Stimulated activated CD8-positive, alpha-beta memory T cell treated with anti-CD3 and anti-CD28 coated beads, Interleukin-12 subunit alpha, Interleukin-12 subunit beta, amount 100 ng/mL, for 24 hours (primary cell): Measurements from ENCODE around the gene KIF13A.

ENCODE experiments used
- DNase-seq: peaks from one replicate; pipeline ENCODE4 v3.0.0-alpha.2; 2020; ENCODE audit errors: extremely low read depth

The KIF13A gene

DNA sequence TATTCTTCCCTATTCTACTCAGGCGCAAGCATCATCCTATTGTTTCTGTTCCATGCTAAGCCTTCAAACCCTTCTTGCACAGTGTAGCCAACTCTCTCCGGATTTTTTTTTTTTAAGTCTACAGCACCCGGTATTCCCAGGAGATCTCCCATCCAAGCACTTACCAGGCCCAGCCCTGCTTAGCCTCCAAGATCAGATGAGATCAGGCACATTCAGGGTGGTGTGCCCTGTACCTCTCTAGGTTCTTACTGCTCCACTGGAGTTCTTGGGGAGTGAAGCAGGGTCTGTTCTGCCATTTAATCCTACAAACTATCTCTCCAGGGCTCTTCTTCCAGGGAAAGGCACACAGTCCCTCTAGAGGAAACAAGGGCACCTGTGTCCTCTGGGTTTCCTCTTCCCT lies 265.8 kb downstream of the KIF13A start:
- DNase-seq, result no peak

DNA sequence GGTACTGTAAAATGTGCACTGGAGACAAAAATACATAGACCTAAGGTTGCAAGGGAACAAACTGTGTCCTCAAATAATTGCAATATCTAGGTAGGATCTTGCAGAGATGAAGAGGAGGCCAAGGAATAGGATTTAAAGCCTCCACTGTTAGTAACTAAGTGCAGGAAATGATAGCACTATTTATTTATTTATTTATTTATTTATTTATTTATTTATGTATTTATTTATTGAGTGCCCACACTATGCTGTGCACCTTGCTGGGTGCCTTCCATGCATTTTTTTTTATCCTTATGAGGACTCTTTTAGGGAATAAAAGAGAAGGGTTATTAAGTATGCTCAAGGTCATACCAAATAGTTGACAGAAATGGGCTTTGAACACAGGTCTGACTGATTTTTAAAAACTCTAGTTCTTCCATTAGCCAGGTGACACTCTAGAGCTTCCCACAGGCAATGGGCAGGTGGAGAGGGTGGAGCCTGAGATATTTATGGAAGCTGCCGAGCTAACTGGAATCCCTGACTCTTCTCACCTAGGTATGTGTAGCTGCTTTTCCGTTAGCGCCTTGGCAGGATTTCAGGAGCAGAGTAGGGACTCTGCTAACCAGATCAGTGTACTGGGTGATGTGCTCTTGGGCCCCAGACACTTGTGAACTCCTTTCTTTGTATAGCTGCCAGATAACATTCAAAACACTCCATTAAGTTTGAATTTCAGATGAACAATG lies 268.0 kb downstream of the KIF13A start:
- no peak for DNase-seq

DNA sequence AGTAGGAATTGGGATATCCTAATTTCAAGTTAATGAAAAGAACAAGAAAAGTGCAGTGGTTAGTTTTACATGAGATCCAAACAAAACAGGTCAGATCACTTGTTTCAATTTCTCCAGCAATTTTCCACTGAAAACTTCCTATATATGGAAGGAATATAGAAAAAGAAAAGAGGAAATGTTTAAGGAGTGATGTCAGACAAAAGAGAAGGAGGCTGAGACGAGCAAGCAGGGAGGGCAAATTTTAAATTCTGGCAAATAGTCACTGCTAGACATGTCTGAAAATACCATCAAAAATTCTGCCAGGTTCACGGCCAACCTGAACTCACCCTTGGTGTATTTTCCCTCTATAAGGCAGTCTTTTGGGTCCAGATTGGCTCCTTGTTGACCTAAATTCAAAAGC lies 271.2 kb downstream of the KIF13A start:
- DNase-seq, result no peak

DNA sequence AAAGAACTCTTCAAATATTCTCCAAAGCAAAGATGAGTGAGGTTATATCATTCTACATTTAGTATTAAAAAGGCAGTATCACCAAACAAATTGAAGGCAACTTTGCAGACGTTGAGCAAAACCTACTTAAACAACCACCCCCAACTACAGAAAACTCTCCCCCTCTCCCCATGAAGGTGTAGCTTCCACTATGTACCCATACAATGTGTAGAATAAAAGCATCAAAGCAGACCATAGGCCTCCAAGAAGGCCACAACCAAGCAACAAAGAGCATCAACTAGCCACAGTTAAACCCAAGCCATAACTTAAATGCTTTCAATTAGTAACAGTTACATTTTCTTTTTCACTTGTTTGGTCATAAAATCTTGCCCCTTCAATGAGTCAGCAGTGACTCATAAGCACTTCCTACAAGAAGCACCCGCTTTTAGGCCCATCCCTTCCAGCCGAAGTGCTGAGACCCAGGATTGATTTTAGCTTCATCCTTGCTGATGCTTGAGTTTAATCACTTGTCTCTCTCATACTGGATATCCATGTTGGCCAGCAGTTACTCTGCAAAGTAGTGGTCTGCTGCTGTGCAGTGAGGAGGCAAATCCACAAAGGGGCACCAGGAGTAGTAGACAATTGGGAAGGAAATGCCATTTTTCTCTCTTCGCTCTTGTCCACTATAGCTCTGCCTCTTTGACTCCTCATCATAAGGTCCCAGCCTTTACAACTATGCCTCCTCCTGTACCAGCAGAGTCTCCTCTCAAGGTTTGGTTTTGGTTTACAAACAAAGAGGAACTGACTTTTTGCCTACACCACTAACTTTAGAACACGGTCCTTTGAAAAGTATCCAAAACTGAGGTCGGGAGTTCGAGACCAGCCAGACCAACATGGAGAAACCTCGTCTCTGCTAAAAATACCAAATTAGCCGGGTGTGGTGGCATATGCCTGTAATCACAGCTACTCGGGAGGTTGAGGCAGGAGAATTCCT lies 272.3 kb downstream of the KIF13A start:
- no peak for DNase-seq

DNA sequence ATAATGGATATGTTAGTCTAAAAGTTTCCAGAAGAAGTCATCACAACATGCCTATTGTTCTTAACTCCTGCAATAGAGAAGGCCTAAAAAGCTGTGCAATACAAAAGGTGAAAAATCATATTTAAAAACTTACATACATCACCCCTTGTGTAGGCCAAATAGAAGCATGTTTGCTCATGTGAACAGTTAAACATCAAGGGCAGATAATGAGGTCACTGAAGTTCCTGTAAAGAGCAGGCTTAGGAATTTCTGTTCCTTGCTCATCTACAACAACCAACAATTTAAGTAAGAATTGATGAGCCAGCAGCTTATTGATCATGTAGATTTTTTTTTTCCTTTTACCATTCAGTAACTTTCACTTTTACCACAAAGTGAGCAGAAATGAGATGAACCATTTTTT lies 273.3 kb downstream of the KIF13A start:
- DNase-seq, result no peak

DNA sequence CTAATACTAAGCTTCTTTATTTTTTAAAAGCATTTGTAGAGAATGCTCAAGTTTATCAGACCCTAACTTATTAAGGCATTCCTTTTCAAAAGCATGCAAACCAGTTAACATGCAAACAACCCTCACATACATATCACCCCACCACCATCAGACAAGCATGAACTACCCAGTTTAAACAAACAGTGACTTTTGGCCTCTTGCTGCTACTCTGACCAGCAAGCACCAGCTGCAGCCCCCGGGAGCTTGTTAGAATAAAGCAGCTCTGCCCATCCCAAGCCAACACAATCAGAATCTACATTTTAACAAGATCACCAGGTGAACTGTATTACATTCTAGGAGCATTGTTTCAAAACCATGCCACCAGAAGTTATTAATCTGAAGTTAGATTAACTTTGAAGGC lies 274.9 kb downstream of the KIF13A start:
- DNase-seq, result no peak

DNA sequence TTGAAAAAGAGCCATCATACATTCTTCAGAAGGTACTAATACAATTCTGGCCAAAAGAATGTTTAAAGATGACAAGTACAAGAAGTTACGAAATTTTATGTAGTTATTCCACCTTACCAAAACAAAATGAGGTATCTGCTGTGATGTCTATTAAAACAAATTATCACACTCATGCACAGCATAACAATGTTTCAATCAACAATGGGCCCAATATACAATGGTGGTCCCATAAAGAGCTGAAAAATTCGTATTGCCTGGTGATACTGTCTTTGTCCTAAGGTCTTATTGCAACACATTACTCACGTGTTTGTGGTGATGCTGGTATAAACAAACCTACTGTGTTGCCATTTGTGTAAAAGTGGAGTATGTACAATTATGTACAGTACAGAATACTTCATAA lies 277.1 kb downstream of the KIF13A start:
- no peak for DNase-seq

DNA sequence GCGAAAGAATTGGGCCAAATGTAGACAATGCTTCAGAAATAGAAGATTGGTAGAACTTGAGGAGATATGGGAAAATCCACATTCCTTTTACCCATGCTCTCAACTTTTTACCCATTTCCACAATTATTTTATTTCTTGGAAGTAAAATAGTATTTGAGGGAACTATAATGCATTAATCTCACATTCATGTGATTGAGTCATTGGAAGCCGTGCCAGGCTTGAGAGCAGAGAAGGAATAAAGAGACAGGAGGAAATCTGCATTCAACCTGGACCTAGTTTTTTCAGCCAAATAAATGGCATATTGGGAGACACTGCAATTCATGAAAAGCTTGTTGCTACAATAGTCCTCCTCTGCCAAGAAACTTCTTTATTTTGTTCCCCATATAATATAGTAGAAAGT lies 278.0 kb downstream of the KIF13A start:
- no peak for DNase-seq
